ENCODE measurements around the gene LRFN2.

DNA sequence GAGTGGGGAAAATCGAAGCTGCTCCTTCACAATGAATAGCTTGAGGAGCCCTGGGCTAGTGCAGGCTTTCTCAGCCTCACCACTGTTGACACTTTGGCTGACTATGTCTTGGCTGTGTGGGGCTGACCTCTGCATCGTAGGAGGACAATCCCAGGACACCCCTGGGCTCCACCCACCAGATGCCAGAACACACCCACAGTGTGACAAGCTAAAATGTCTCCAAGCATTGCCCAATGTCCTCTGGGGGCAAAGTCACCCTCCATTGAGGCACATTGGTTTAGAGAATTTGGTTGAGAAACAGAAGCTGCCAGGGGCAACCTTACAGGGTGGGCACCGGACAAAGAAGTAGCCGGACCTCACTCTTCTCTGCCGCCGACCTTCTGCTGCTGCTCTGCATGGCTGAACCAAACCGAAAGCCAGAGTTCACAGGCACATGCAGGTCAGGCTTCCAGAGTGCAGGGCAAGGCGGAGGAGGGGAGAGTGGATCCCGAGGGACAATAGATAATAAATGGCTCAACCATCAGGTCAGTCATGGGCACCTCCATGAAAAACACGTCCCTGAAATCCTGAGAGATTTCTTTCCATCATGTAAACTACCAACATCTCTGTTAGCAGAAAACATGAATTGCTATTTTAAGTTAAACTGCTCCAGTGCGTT is 189.0 kb downstream of the LRFN2 start:
- TF ChIP-seq, protein P1, sequence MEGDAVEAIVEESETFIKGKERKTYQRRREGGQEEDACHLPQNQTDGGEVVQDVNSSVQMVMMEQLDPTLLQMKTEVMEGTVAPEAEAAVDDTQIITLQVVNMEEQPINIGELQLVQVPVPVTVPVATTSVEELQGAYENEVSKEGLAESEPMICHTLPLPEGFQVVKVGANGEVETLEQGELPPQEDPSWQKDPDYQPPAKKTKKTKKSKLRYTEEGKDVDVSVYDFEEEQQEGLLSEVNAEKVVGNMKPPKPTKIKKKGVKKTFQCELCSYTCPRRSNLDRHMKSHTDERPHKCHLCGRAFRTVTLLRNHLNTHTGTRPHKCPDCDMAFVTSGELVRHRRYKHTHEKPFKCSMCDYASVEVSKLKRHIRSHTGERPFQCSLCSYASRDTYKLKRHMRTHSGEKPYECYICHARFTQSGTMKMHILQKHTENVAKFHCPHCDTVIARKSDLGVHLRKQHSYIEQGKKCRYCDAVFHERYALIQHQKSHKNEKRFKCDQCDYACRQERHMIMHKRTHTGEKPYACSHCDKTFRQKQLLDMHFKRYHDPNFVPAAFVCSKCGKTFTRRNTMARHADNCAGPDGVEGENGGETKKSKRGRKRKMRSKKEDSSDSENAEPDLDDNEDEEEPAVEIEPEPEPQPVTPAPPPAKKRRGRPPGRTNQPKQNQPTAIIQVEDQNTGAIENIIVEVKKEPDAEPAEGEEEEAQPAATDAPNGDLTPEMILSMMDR (IDR thresholded peaks at IDR 0.05), result no peak
- no peak for TF ChIP-seq POLR2A (IDR thresholded peaks at IDR 0.05)
